Measurements from ENCODE around the gene RPL37.

The RPL37 gene

DNA sequence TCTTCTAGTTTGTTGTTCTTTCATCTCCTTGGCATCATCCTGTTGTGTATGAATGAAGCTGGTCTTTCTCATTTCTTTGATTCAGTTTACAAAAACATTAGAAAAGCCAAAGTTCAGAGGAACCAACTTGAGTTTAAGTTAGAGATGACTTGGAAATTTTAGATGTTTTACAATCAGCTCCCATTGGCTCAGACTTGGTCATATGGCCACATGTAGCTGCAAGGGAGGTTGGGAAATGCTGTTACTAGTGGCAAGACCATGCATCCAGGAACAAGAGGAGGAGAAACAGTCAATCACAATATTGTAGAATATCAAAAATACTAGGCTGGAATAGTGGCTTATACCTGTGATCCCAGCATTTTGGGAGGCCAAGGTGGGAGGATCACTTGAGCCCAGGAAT is 25.7 kb upstream of the RPL37 start:
- H3K9ac ChIP-seq (ENCODE audit: low read length): no peak overlapping the region
- H3K27ac ChIP-seq (ENCODE audit: low read depth, low read length): no peak overlapping the region
- no peaks in the 10 kb centered on the region for H3K36me3 ChIP-seq (ENCODE audit: control insufficient read depth, insufficient read depth, low read length)
- no peak overlapping the region for H3K4me3 ChIP-seq (ENCODE audit: low read length)
- H3K4me1 ChIP-seq (ENCODE audit: control insufficient read depth, insufficient read depth, low read length): no peaks in the 10 kb centered on the region
- no peaks in the 10 kb centered on the region for H3K27me3 ChIP-seq (ENCODE audit: control insufficient read depth, insufficient read depth, low read length)

DNA sequence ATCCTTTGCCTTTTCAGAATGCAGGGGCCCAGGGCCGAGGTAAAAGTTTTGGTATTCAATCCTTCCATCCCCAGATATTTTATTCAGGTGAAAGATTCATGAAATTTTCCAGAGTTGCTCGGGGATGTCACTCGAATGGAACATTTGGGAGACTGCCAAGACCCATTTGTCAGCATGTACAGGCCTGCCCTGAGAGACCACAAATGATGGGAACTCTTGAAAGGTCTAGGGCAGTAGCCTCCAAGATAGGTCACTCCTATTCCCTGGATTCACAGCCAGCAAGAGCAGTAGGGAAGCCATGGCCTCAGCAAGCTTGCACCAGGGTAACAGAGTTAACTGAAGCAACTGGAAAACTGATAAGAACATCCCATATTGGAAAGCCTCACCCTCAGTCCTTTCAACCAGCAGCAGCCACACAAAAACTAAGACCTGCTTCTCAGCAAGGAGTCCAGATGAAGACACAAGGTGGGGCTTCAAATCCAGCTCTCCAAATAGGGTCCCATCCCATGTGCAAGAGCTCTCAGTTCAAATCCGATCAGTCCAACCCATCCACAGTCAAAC is 18.7 kb upstream of the RPL37 start:
- Histone ChIP-seq H3K27me3 (ENCODE audit: control insufficient read depth, insufficient read depth, low read length) (no peaks in the 10 kb centered on the region), H3K9ac (ENCODE audit: low read length) (no peak overlapping the region), H3K4me1 (ENCODE audit: control insufficient read depth, insufficient read depth, low read length) (no peaks in the 10 kb centered on the region), H3K27ac (ENCODE audit: low read depth, low read length) (no peak overlapping the region), H3K36me3 (ENCODE audit: control insufficient read depth, insufficient read depth, low read length) (peaks cover 2% of the 10 kb centered on the region), H3K4me3 (ENCODE audit: low read length) (no peak overlapping the region)

DNA sequence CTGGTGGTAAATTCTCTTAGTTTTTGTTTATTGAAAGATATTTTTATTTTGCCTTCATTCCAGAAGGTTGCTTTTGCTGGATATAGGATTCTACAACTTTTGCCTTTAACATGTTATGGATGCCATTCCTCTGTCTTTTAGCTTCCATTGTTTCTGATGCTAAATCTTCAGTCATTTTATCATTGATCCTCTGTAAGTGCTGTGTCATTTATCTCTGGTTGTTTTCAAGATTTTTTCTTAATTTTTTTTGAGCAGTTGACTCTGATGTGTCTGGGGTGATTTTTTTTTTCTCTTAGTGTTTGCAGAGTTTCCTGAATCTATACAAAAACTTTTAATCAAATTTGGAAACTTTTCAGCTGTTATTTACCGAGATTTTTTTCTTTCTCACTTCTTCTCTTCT is 12.5 kb upstream of the RPL37 start:
- Histone ChIP-seq H3K27me3 (ENCODE audit: control insufficient read depth, insufficient read depth, low read length) (no peaks in the 10 kb centered on the region), H3K9ac (ENCODE audit: low read length) (no peak overlapping the region), H3K4me3 (ENCODE audit: low read length) (no peak overlapping the region), H3K4me1 (ENCODE audit: control insufficient read depth, insufficient read depth, low read length) (no peaks in the 10 kb centered on the region), H3K36me3 (ENCODE audit: control insufficient read depth, insufficient read depth, low read length) (peaks cover 2% of the 10 kb centered on the region), H3K27ac (ENCODE audit: low read depth, low read length) (no peak overlapping the region)

DNA sequence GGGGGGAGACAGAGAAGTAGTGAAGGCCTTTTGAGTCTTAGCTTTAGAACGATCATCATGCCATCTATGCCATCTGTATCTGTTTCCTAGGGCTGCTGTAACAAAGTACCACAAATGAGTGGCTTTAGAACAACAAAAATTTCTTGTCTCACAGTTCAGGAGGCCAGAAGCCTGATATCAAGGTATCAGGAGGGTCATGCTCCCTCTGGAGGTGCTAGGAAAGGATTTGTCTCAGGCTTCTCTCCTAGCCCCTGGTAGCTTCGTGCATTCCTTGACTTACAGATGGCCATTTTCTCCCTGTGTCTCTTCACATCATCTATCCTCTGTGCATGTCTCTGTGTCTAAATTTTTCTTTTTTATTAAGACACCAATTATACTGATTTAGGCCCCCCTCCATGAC is 11.3 kb upstream of the RPL37 start:
- Histone ChIP-seq H3K4me1 (ENCODE audit: control insufficient read depth, insufficient read depth, low read length) (no peaks in the 10 kb centered on the region), H3K4me3 (ENCODE audit: low read length) (no peak overlapping the region), H3K36me3 (ENCODE audit: control insufficient read depth, insufficient read depth, low read length) (no peaks in the 10 kb centered on the region), H3K27ac (ENCODE audit: low read depth, low read length) (no peak overlapping the region), H3K9ac (ENCODE audit: low read length) (no peak overlapping the region), H3K27me3 (ENCODE audit: control insufficient read depth, insufficient read depth, low read length) (no peaks in the 10 kb centered on the region)

DNA sequence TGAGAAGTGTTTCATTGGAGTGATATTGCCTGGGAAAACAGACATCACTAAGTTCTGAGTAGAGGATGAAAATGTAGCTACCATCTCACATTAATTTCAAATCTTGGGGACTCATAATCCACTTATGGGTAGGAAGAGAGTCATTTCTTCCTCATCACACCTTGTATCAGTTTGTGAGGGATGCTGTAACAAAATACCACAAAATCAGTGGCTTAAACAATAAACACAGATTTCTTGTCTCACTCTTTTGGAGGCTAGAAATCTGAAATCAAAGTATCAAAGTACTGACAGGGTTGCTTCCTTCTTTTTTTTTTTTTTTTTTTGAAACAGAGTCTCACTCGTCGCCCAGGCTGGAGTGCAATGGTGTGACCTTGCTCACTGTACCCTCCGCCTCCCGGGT is 9.5 kb upstream of the RPL37 start:
- Histone ChIP-seq H3K4me3 (ENCODE audit: low read length) (no peak overlapping the region), H3K36me3 (ENCODE audit: control insufficient read depth, insufficient read depth, low read length) (no peaks in the 10 kb centered on the region), H3K4me1 (ENCODE audit: control insufficient read depth, insufficient read depth, low read length) (no peaks in the 10 kb centered on the region), H3K27ac (ENCODE audit: low read depth, low read length) (no peak overlapping the region), H3K27me3 (ENCODE audit: control insufficient read depth, insufficient read depth, low read length) (no peaks in the 10 kb centered on the region), H3K9ac (ENCODE audit: low read length) (no peak overlapping the region)

DNA sequence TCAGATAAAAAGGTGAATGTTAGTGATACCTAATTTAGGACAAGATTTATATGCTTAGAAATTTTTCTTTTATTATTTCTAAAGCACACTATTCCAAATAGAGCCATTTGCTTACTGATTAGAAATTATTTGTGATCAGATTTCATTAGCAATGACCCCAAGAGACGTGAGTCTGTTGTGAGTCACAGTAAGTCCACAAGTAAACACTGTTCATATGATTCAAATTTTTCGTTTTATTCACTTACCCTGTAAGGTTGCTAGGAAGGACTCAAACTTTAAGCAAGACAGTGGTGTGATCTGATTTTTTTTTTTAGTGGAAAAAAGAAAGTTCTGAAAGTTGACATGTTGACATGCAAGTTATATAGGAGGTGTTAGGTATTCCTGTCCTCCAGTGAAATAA is 7.3 kb upstream of the RPL37 start:
- H3K36me3 ChIP-seq (ENCODE audit: control insufficient read depth, insufficient read depth, low read length): no peaks in the 10 kb centered on the region
- H3K4me3 ChIP-seq (ENCODE audit: low read length): no peak overlapping the region
- no peak overlapping the region for H3K27ac ChIP-seq (ENCODE audit: low read depth, low read length)
- no peaks in the 10 kb centered on the region for H3K4me1 ChIP-seq (ENCODE audit: control insufficient read depth, insufficient read depth, low read length)
- no peak overlapping the region for H3K9ac ChIP-seq (ENCODE audit: low read length)
- H3K27me3 ChIP-seq (ENCODE audit: control insufficient read depth, insufficient read depth, low read length): no peaks in the 10 kb centered on the region

DNA sequence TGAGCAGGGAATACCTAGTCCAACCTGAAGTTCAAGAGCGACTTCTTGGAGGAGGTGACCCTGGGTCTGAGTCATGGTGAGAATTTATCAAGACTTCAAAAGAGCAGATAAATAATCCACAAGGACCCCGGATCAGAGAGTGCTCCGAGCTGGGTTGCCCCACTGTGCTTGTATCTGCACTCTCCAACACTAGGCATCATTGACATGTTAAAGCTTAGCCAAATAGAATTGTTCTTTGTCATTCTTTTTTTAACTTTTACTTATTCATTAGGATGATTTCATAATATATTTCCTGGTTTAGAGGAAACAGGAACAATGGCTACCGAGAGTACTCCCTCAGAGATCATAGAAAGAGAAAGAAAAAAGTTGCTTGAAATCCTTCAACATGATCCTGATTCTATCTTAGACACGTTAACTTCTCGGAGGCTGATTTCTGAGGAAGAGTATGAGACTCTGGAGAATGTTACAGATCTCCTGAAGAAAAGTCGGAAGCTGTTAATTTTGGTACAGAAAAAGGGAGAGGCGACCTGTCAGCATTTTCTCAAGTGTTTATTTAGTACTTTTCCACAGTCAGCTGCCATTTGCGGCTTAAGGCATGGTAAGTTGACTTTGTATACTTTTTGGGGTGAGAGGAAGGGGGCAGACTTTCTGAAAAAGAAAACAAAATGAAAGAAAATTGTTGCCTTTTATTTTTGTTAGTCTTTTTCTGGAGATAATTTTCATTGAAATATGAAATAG is 6.2 kb upstream of the RPL37 start, which contains the start of gene CARD6:
TSS of gene CARD6 (plus strand) at position 300 of the 738 bp plus-strand sequence. CDS start at position 316, 16 bp downstream.
- peak within 1 kb of the TSS; percentile 59 for H3K27ac ChIP-seq (ENCODE audit: low read depth, low read length)
- peaks cover under 1% of the 10 kb centered on the region for H3K4me1 ChIP-seq (ENCODE audit: control insufficient read depth, insufficient read depth, low read length)
- H3K36me3 ChIP-seq (ENCODE audit: control insufficient read depth, insufficient read depth, low read length): no peaks in the 10 kb centered on the region
- H3K9ac ChIP-seq (ENCODE audit: low read length): no peak within 1 kb of the TSS
- H3K27me3 ChIP-seq (ENCODE audit: control insufficient read depth, insufficient read depth, low read length): no peaks in the 10 kb centered on the region
- H3K4me3 ChIP-seq (ENCODE audit: low read length): peak within 1 kb of the TSS; percentile 44

DNA sequence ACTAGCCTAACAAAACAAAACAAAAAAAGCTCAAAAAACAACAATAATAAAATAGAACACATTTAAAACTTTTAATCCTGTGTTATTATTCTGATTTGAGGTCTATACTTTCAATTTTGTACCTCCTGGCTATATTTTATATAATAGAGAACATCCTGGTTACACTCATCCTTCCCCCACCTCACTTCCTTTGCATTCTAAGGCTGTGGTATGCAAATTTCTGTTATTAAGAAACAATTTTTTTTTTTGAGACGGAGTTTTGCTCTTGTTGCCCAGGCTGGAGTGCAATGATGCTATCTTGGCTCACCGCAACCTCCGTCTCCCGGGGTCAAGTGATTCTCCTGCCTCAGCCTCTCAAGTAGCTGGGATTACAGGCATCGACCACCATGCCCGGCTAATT is 3.1 kb upstream of the RPL37 start:
- Histone ChIP-seq H3K27me3 (ENCODE audit: control insufficient read depth, insufficient read depth, low read length) (no peaks in the 10 kb centered on the region), H3K9ac (ENCODE audit: low read length) (no peak overlapping the region), H3K4me1 (ENCODE audit: control insufficient read depth, insufficient read depth, low read length) (peaks cover 6% of the 10 kb centered on the region), H3K4me3 (ENCODE audit: low read length) (no peak overlapping the region), H3K27ac (ENCODE audit: low read depth, low read length) (no peak overlapping the region), H3K36me3 (ENCODE audit: control insufficient read depth, insufficient read depth, low read length) (no peaks in the 10 kb centered on the region)

DNA sequence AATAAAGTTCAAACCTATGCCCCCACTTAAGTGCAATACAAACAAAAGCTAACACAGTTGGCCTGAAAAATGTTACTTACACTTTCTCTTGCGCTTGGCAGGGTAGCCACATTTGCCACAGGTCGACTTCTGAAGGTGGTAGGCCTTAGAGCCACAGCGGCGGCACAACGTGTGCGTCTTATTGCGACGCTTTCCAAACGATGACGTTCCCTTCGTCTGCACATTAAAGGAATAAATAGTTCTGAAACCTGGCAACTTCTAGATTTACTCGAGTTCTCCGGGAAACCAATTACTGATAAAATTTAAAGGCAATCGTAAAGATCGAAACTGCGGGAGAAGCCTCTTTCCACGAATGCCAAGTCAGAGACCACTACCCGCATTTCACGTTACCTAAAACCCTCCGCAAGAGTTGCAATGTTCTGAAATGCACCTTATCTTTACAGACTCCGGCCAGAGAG is 602 bp downstream of the RPL37 start:
- Histone ChIP-seq H3K27me3 (ENCODE audit: control insufficient read depth, insufficient read depth, low read length) (no peaks in the 10 kb centered on the region), H3K36me3 (ENCODE audit: control insufficient read depth, insufficient read depth, low read length) (peaks cover 18% of the 10 kb centered on the region), H3K4me1 (ENCODE audit: control insufficient read depth, insufficient read depth, low read length) (peaks cover 6% of the 10 kb centered on the region), H3K27ac (ENCODE audit: low read depth, low read length) (peak overlapping the region; percentile 97), H3K4me3 (ENCODE audit: low read length) (peak overlapping the region; percentile 74), H3K9ac (ENCODE audit: low read length) (peak overlapping the region; percentile 95)

DNA sequence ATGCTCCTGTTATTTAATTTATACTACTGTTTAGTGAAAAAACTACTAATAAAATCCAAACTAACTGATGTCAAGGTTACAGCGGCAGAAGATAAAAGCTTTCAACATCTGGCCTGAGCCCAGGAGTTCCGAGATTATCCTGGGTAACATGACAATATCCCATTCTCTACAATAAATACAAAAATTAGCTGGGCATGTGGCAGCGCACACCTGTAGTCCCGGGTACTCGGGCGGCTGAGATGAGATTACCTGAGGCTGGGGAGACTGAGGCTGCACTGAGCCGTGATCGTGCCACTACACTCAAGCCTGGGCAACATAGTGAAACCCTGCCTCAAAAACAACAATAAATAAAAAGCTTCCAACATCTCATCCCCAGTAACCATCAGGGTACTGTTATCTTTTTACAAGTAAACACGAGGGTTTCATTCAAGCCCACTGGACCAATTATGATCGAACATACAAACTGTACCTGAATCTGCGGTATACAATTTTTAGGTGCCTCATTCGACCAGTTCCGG is 1.3 kb downstream of the RPL37 start:
- Histone ChIP-seq H3K27ac (ENCODE audit: low read depth, low read length) (peak overlapping the region; percentile 97), H3K4me1 (ENCODE audit: control insufficient read depth, insufficient read depth, low read length) (peaks cover 6% of the 10 kb centered on the region), H3K4me3 (ENCODE audit: low read length) (peak overlapping the region; percentile 74), H3K27me3 (ENCODE audit: control insufficient read depth, insufficient read depth, low read length) (no peaks in the 10 kb centered on the region), H3K36me3 (ENCODE audit: control insufficient read depth, insufficient read depth, low read length) (peaks cover 24% of the 10 kb centered on the region), H3K9ac (ENCODE audit: low read length) (peak overlapping the region; percentile 95)

DNA sequence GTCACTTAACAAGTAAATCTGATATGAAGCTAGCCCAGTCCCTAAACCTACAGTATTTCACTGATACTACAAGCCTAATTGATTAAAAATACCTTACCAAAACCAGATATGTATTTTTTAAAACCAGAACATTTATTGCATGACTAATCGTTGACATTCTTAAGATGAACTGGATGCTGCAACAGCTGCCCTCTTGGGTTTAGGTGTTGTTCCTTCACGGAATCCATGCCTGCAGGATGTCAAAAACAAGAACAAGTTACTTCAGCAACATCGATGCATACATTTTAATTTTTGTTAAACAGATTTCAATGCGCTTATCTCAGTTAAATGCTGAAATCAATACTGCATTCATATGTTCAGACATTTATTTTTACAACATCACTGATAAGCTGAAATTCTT is 2.7 kb downstream of the RPL37 start:
- H3K9ac ChIP-seq (ENCODE audit: low read length): no peak overlapping the region
- no peak overlapping the region for H3K27ac ChIP-seq (ENCODE audit: low read depth, low read length)
- peaks cover 6% of the 10 kb centered on the region for H3K4me1 ChIP-seq (ENCODE audit: control insufficient read depth, insufficient read depth, low read length)
- H3K27me3 ChIP-seq (ENCODE audit: control insufficient read depth, insufficient read depth, low read length): no peaks in the 10 kb centered on the region
- no peak overlapping the region for H3K4me3 ChIP-seq (ENCODE audit: low read length)
- H3K36me3 ChIP-seq (ENCODE audit: control insufficient read depth, insufficient read depth, low read length): peaks cover 30% of the 10 kb centered on the region

DNA sequence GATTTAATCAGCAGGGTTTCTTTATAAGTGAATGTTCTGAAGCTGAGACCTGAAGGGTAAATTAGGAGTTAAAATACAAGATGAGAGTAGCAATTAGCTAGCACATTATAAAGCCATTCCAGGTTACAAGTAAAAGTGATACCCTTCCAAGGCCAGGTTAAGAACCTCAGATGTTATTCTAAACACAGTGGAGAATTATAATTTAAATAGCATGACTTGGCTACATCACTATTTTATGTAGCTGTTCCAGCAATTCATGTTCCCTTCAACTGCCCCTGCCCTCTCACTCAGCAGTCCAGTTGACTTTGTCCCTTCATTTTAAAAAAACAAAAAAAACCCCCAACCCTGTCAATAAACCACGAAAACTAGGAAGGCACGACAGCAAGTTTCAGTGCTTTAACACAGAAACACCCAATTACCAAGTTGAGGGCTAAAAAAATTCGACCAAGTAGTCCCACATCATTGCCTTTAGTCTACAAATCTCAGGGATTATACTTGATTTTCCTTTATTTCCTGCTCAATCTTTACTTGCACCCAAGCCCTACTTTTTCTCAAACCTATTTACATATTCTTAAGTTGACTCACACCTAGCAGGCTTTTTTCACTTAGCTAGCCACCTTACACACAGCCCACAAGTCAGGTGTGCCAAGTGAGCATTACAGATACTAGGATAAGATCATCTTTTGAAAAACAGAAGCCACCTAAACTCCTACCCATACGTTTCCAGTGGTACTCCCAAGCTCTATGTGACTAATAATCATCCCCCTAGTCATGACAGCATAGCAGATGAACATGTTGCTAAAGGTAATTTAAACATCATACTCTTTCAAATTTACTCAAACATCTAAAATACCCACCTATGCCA is 3.4 kb downstream of the RPL37 start:
- Histone ChIP-seq H3K27ac (ENCODE audit: low read depth, low read length) (no peak overlapping the region), H3K27me3 (ENCODE audit: control insufficient read depth, insufficient read depth, low read length) (no peaks in the 10 kb centered on the region), H3K4me1 (ENCODE audit: control insufficient read depth, insufficient read depth, low read length) (peaks cover 6% of the 10 kb centered on the region), H3K4me3 (ENCODE audit: low read length) (no peak overlapping the region), H3K9ac (ENCODE audit: low read length) (no peak overlapping the region), H3K36me3 (ENCODE audit: control insufficient read depth, insufficient read depth, low read length) (peaks cover 36% of the 10 kb centered on the region)
